Measurements from ENCODE around the gene KDM3A.

KDM3A gene

DNA sequence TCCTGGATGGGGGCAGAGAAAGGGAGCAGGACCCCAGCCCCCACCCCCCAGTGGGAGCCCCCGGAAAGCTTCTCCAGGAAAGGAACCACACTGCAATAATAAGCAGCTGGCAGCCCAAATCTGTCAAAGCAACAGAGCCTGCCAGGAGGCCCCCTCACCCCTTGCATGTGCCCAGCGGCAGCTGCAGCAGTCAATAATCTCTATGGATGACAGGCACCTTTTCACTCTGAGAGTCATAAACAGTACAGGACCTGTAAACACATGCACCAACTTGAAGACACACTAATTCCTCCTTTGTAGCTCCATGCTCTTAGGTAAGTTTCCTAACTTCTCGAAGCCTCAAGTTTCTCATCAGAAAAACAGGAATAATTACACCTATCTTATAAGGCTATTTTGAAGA is 26.2 kb upstream of the KDM3A start:
- peaks cover 34% of the 10 kb centered on the region for H3K27me3 Mint-ChIP-seq (ENCODE audit: low read depth)
- H3K9me3 Mint-ChIP-seq = peaks cover 7% of the 10 kb centered on the region
- no peaks in the 10 kb centered on the region for H3K36me3 Mint-ChIP-seq (ENCODE audit: low read depth)
- no peak overlapping the region for H3K27ac Mint-ChIP-seq
- H3K4me3 Mint-ChIP-seq = no peak overlapping the region
- H3K4me1 Mint-ChIP-seq (ENCODE audit: low read depth) = peaks cover 2% of the 10 kb centered on the region

DNA sequence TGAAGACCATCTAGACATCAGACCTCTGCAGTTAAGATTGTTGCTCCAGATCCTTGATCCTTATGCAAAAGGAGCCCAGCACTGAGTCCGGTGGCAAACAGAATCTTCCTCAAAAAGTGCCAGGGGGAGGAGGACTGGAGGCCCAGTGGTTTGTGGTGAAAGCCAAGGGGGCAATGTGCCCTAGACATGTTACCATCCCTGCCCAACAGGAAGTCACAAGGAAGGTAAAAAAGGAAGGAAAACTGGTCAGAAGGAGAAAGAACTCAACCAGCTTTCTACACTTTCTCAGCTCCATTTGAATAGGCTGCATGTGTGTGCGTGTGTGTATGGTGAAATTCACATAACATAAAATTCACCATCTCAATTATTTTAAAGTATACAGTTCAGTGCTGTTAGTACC is 25.0 kb upstream of the KDM3A start:
- Mint-ChIP-seq H3K27me3 (ENCODE audit: low read depth) (peaks cover 38% of the 10 kb centered on the region), H3K9me3 (peaks cover 10% of the 10 kb centered on the region), H3K27ac (no peak overlapping the region), H3K4me1 (ENCODE audit: low read depth) (peaks cover 2% of the 10 kb centered on the region), H3K36me3 (ENCODE audit: low read depth) (no peaks in the 10 kb centered on the region), H3K4me3 (no peak overlapping the region)

GRCh38 chr2:86417961-86418360 is 23.2 kb upstream of the KDM3A start:
- peaks cover 2% of the 10 kb centered on the region for H3K4me1 Mint-ChIP-seq (ENCODE audit: low read depth)
- peaks cover 13% of the 10 kb centered on the region for H3K9me3 Mint-ChIP-seq
- H3K27ac Mint-ChIP-seq = no peak overlapping the region

GRCh38 chr2:86420913-86421312 is 20.3 kb upstream of the KDM3A start:
- peaks cover 13% of the 10 kb centered on the region for H3K9me3 Mint-ChIP-seq
- no peak overlapping the region for H3K4me3 Mint-ChIP-seq
- peaks cover 2% of the 10 kb centered on the region for H3K4me1 Mint-ChIP-seq (ENCODE audit: low read depth)
- H3K27me3 Mint-ChIP-seq (ENCODE audit: low read depth) = peaks cover 44% of the 10 kb centered on the region
- no peaks in the 10 kb centered on the region for H3K36me3 Mint-ChIP-seq (ENCODE audit: low read depth)
- H3K27ac Mint-ChIP-seq = no peak overlapping the region

More at GRCh38 chr2:86417961-86418360, 23.2 kb upstream of the KDM3A start:
- H3K36me3 Mint-ChIP-seq (ENCODE audit: low read depth) = no peaks in the 10 kb centered on the region
- H3K4me3 Mint-ChIP-seq = no peak overlapping the region
- peaks cover 39% of the 10 kb centered on the region for H3K27me3 Mint-ChIP-seq (ENCODE audit: low read depth)

GRCh38 chr2:86426271-86426670 is 14.9 kb upstream of the KDM3A start:
- Mint-ChIP-seq H3K27ac (no peak overlapping the region), H3K9me3 (peaks cover 5% of the 10 kb centered on the region), H3K36me3 (ENCODE audit: low read depth) (no peaks in the 10 kb centered on the region), H3K27me3 (ENCODE audit: low read depth) (peaks cover 49% of the 10 kb centered on the region), H3K4me3 (no peak overlapping the region), H3K4me1 (ENCODE audit: low read depth) (no peaks in the 10 kb centered on the region)

GRCh38 chr2:86429335-86429734 is 11.8 kb upstream of the KDM3A start:
- H3K4me3 Mint-ChIP-seq = no peak overlapping the region
- H3K4me1 Mint-ChIP-seq (ENCODE audit: low read depth) = no peaks in the 10 kb centered on the region
- H3K36me3 Mint-ChIP-seq (ENCODE audit: low read depth) = no peaks in the 10 kb centered on the region
- no peak overlapping the region for H3K27ac Mint-ChIP-seq
- H3K9me3 Mint-ChIP-seq = peaks cover 1% of the 10 kb centered on the region
- H3K27me3 Mint-ChIP-seq (ENCODE audit: low read depth) = peaks cover 52% of the 10 kb centered on the region

DNA sequence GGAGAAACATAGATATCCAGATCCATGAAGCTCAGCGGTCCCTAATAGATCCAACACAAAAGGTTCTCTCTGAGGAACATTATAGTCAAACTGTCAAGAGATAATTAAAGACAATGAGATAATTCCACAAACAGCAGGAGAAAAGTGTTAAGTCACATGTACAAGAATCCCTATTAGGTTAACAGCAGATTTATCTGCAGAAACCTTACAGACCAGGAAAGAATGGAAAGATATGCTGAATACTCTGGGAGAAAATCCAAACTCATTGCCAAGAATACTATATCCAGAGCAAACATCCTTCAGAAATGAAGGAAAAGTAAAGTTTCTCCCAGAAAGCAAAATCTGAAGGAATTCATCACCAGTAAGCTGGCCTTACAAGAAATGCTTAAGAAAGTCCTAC is 10.8 kb upstream of the KDM3A start:
- H3K4me3 Mint-ChIP-seq = no peak overlapping the region
- H3K27ac Mint-ChIP-seq = no peak overlapping the region
- H3K27me3 Mint-ChIP-seq (ENCODE audit: low read depth) = peaks cover 43% of the 10 kb centered on the region
- H3K9me3 Mint-ChIP-seq = peaks cover 3% of the 10 kb centered on the region
- H3K4me1 Mint-ChIP-seq (ENCODE audit: low read depth) = no peaks in the 10 kb centered on the region
- H3K36me3 Mint-ChIP-seq (ENCODE audit: low read depth) = no peaks in the 10 kb centered on the region

- peaks cover 21% of the 10 kb centered on the region for H3K9me3 Mint-ChIP-seq
- H3K4me1 Mint-ChIP-seq (ENCODE audit: low read depth) = no peaks in the 10 kb centered on the region
- H3K36me3 Mint-ChIP-seq (ENCODE audit: low read depth) = no peaks in the 10 kb centered on the region
- no peak overlapping the region for H3K4me3 Mint-ChIP-seq
- no peak overlapping the region for H3K27ac Mint-ChIP-seq
- peaks cover 39% of the 10 kb centered on the region for H3K27me3 Mint-ChIP-seq (ENCODE audit: low read depth)
These were observed 8.0 kb upstream of the KDM3A start for GRCh38 chr2:86433137-86433536.

- Mint-ChIP-seq H3K9me3 (peaks cover 24% of the 10 kb centered on the region), H3K4me3 (no peak overlapping the region), H3K27me3 (ENCODE audit: low read depth) (peaks cover 39% of the 10 kb centered on the region), H3K4me1 (ENCODE audit: low read depth) (no peaks in the 10 kb centered on the region), H3K27ac (no peak overlapping the region), H3K36me3 (ENCODE audit: low read depth) (no peaks in the 10 kb centered on the region)
These were observed 6.9 kb upstream of the KDM3A start for GRCh38 chr2:86434290-86434689.

- Mint-ChIP-seq H3K27ac (no peak overlapping the region), H3K9me3 (peaks cover 37% of the 10 kb centered on the region), H3K36me3 (ENCODE audit: low read depth) (peaks cover 11% of the 10 kb centered on the region), H3K4me1 (ENCODE audit: low read depth) (peaks cover 3% of the 10 kb centered on the region), H3K27me3 (ENCODE audit: low read depth) (peaks cover 35% of the 10 kb centered on the region), H3K4me3 (no peak overlapping the region)
These were observed 5.6 kb upstream of the KDM3A start for GRCh38 chr2:86435531-86435930.

- Mint-ChIP-seq H3K36me3 (ENCODE audit: low read depth) (peaks cover 14% of the 10 kb centered on the region), H3K4me1 (ENCODE audit: low read depth) (peaks cover 10% of the 10 kb centered on the region)
These were observed 4.8 kb upstream of the KDM3A start for GRCh38 chr2:86436328-86436727.

DNA sequence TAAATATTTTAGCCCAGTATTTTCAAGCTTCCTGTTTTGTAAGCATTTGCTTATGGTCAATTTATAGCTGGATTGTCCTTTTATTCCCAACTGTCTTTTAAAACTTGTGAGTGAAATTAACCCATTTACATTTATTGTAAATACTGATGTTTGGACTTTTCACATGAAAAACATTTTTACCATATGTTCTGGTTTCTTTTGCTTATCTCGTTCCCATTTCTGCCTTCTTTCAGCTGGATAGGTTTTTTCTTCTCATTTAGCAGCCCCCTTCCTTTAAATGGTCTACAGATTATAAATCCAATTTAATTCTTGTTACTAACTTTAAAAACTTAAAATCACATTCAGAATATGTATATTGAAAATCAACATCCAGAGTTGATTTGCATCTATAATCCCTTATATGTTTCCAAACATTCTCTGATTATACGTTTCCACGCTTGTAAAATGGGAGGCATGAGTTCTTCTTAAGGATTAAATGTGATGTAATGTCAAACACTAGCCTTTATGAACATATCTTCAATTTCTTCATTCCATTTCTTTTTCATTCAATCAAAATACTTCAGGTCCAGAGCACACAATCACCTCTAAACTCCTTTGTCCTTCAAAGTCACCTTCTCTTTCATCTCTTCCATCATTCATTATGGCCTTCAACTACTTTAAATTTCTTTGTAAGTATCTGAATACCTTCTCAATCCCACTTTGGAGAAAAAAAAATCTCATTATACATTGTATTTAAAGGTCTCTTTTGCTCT is 1.1 kb upstream of the KDM3A start:
- Mint-ChIP-seq H3K27ac (peak overlapping the region; percentile 100), H3K27me3 (ENCODE audit: low read depth) (peaks cover 10% of the 10 kb centered on the region), H3K4me3 (peak overlapping the region; percentile 96), H3K4me1 (ENCODE audit: low read depth) (peaks cover 40% of the 10 kb centered on the region), H3K9me3 (peaks cover 36% of the 10 kb centered on the region), H3K36me3 (ENCODE audit: low read depth) (peaks cover 40% of the 10 kb centered on the region)

More at GRCh38 chr2:86436328-86436727, 4.8 kb upstream of the KDM3A start:
- H3K27me3 Mint-ChIP-seq (ENCODE audit: low read depth) = peaks cover 29% of the 10 kb centered on the region
- no peak overlapping the region for H3K4me3 Mint-ChIP-seq
- peaks cover 38% of the 10 kb centered on the region for H3K9me3 Mint-ChIP-seq
- no peak overlapping the region for H3K27ac Mint-ChIP-seq

DNA sequence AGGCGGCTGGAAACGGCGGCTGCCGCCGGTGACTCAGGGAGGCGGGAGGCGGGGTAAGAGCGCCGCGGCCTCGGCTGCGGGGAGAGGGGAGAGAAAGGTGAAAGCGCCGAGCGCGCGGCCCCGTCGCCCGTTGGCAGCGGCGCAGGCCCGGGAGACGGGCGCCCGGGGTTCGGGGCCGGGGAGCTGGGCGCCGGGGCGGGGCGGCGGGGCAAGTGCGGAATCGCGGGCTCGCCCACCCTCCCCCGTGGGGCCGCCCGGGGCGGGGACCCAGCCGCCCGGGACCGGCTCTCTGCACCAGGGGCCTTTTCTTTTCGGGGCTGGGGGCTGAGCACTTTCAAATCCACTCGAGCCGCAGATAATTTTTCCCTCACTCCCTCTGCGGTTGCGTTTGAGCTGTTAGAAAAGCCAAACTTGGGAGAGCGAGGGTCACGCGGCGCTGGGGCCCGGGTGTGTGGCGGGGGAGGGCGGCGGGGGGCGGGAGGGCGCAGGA is 266 bp downstream of the KDM3A start:
- peak overlapping the region; percentile 100 for H3K27ac Mint-ChIP-seq
- H3K4me1 Mint-ChIP-seq (ENCODE audit: low read depth) = peaks cover 47% of the 10 kb centered on the region
- H3K27me3 Mint-ChIP-seq (ENCODE audit: low read depth) = peaks cover 8% of the 10 kb centered on the region
- H3K4me3 Mint-ChIP-seq = peak overlapping the region; percentile 96
- H3K9me3 Mint-ChIP-seq = peaks cover 31% of the 10 kb centered on the region
- peaks cover 47% of the 10 kb centered on the region for H3K36me3 Mint-ChIP-seq (ENCODE audit: low read depth)

- peak overlapping the region; percentile 98 for H3K27ac Mint-ChIP-seq
- H3K27me3 Mint-ChIP-seq (ENCODE audit: low read depth) = peaks cover 4% of the 10 kb centered on the region
- peaks cover 47% of the 10 kb centered on the region for H3K4me1 Mint-ChIP-seq (ENCODE audit: low read depth)
- H3K36me3 Mint-ChIP-seq (ENCODE audit: low read depth) = peaks cover 47% of the 10 kb centered on the region
- H3K9me3 Mint-ChIP-seq = peaks cover 27% of the 10 kb centered on the region
- H3K4me3 Mint-ChIP-seq = peak overlapping the region; percentile 96
These were observed 891 bp downstream of the KDM3A start for GRCh38 chr2:86441882-86442641.

DNA sequence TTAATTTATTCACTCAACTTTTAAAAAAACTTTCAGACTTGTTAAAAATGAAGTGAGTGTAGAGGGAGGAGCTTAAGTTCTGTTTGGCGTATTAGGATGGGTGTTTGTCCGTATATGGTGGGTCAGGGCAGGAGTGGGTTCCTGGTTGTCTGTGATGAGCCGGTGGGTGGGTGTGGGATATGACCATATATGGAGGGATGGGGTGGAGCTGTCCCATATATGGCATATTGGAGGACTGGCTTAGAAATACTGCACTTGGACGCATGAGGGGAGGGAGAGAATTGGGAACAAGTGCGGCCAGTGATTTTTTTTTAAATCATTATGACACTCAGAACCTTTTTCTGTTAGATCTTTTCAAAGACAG is 1.5 kb downstream of the KDM3A start:
- Mint-ChIP-seq H3K27me3 (ENCODE audit: low read depth) (no peaks in the 10 kb centered on the region), H3K36me3 (ENCODE audit: low read depth) (peaks cover 52% of the 10 kb centered on the region), H3K4me1 (ENCODE audit: low read depth) (peaks cover 51% of the 10 kb centered on the region), H3K9me3 (peaks cover 22% of the 10 kb centered on the region), H3K4me3 (peak overlapping the region; percentile 96), H3K27ac (peak overlapping the region; percentile 98)

All from T-helper 1 cell treated with Interleukin-12 subunit alpha and Interleukin-12 subunit beta and Interleukin-4 antibody, amounts not matched to agents 30 μg/mL and 1 μg/mL, for 36 hours (primary cell).